GM12878 (cell line): ENCODE measurements around the gene MID1. TPM values are rescaled to one million over a fixed set of nuclear protein-coding genes. Genes with fewer than 3 reads are reported as not detected.

Experiments used
- BMI1 ChIP-seq: fragments of 450-650 bp; IDR thresholded peaks from 2 replicates; pipeline ENCODE4 v1.6.1; 2016; ENCODE audit warnings: mild to moderate bottlenecking, moderate library complexity, borderline replicate concordance
- HCFC1 ChIP-seq: fragments of 150-350 bp; IDR thresholded peaks from 2 replicates; pipeline ENCODE4 v1.6.1; 2014; ENCODE audit warnings: low read length
- KAT2A ChIP-seq: conservative IDR thresholded peaks from 2 replicates; pipeline ENCODE4 v1.6.1; 2011; ENCODE audit warnings: low read depth, low read length; ENCODE audit not compliant: control insufficient read depth
- KLF5 ChIP-seq: fragments of 450-650 bp; IDR thresholded peaks from 2 replicates; pipeline ENCODE4 v1.6.1; 2014; ENCODE audit warnings: mild to moderate bottlenecking; ENCODE audit not compliant: partially characterized antibody
- LARP7 ChIP-seq: fragments of 450-650 bp; IDR thresholded peaks from 2 replicates; pipeline ENCODE4 v1.6.1; 2017; ENCODE audit warnings: mild to moderate bottlenecking
- MEF2B ChIP-seq: fragments of 450-650 bp; IDR thresholded peaks from 2 replicates; pipeline ENCODE4 v1.6.1; 2018; ENCODE audit warnings: mild to moderate bottlenecking, moderate library complexity; ENCODE audit not compliant: partially characterized antibody, poor library complexity, severe bottlenecking
- MYB ChIP-seq: fragments of 150-350 bp; IDR thresholded peaks from 2 replicates; pipeline ENCODE4 v1.6.1; 2014; ENCODE audit warnings: mild to moderate bottlenecking, low read depth, low read length, borderline replicate concordance
- RELB ChIP-seq: fragments of 450-650 bp; IDR thresholded peaks from 2 replicates; pipeline ENCODE4 v1.6.1; 2017; ENCODE audit warnings: low read depth, mild to moderate bottlenecking, moderate library complexity
- SMC3 ChIP-seq: IDR thresholded peaks from 2 replicates; pipeline ENCODE4 v1.6.1; 2011; ENCODE audit warnings: low read length, improper control_type of control experiment, borderline replicate concordance
- TARDBP ChIP-seq: IDR thresholded peaks from 2 replicates; pipeline ENCODE4 v1.6.1; 2016; ENCODE audit warnings: borderline replicate concordance
- ZBTB33 ChIP-seq: fragments of 450-650 bp; IDR thresholded peaks from 2 replicates; pipeline ENCODE4 v1.6.1; 2017; ENCODE audit warnings: mild to moderate bottlenecking
- polyA plus RNA-seq, 11 experiments: library from polyadenylated mRNA; depleted of rRNA in 4 of 11; unstranded in 6 of 11; stranded (reverse) in 5 of 11; fragments of >200 nt; fragmentation: Nextera tagmentation in 4 of 11; fragmentation: Illumina TruSeq in 1 of 11; extraction: Ambion mirVana in 4 of 11; extraction: Trizol in 1 of 11; gene quantifications; 1 replicate in 1 of 11; 2 replicates in 10 of 11; pipeline versions ENCODE4 v1.2.1 to v1.2.3, GENCODE V29; 2011 to 2016; ENCODE audit warnings: inconsistent platforms in 2 of 11, missing spikeins in 2 of 11, low read depth in 1 of 11
- total RNA-seq, 4 experiments: library from RNA; depleted of rRNA in 3 of 4; stranded (reverse); fragments of >200 nt in 3 of 4; fragmentation: Illumina TruSeq in 1 of 4; extraction: Trizol in 1 of 4; gene quantifications; 2 replicates each; pipeline versions ENCODE4 v1.2.1 to v1.2.3, GENCODE V29; 2013 to 2021
- TF ChIP-seq, protein P1 (sequence below): fragments of 450-650 bp; formaldehyde crosslinking; IDR thresholded peaks from 2 replicates; pipeline ENCODE4 v1.4.0; 2022; ENCODE audit warnings: mild to moderate bottlenecking, moderate library complexity
- TF ChIP-seq, protein P2 (sequence below): IDR thresholded peaks from 2 replicates; pipeline ENCODE4 v1.6.1; 2012; ENCODE audit warnings: low read length, inconsistent platforms

MID1 gene
- total and polyA plus RNA-seq, 10 of the 15 experiments (the other 5 are each of a cell fraction or from before 2014, with no cell fraction given), result 0.04 to 0.51 (median 0.14) TPM; not detected in 1

DNA sequence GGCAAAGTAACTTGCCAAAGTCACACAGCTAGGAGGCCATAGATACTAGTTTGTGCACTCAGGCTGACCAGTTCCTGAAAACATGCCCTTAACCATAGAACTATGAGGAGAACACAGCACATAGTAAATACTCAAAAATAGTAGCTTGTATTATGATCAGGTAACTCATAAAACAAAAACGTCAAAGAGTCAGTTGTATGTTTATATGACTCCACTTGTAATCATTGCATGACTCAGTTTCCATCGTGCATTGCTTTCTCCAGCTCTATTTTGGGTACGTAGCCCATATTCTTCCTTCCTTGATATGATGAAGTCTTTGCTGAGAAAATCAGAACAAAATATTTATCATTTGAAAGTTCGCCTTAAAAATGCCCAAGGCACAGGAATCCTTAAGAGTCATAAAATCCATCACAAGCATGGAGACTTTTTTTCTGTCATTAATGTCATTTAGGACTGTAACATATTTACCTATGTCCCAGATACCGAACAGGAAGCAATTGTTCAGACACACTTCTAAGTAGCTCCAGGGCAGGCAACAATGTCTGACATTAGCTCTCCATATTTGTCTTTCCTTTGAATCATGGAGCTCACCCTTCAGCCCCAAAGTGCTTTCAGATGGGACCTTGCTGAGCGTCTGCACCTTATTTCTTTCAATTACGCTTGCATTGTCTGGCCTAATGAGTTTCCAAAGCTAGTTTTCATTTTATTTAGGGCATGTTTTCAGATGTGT, 11.2 kb upstream of the MID1 start (continued):
- TF ChIP-seq LARP7 (no peak), HCFC1 (no peak), MYB (no peak), KAT2A (no peak), ZBTB33 (no peak), KLF5 (no peak), SMC3 (no peak), TARDBP (no peak), MEF2B (no peak), BMI1 (no peak), RELB (no peak)
- TF ChIP-seq, protein P1, sequence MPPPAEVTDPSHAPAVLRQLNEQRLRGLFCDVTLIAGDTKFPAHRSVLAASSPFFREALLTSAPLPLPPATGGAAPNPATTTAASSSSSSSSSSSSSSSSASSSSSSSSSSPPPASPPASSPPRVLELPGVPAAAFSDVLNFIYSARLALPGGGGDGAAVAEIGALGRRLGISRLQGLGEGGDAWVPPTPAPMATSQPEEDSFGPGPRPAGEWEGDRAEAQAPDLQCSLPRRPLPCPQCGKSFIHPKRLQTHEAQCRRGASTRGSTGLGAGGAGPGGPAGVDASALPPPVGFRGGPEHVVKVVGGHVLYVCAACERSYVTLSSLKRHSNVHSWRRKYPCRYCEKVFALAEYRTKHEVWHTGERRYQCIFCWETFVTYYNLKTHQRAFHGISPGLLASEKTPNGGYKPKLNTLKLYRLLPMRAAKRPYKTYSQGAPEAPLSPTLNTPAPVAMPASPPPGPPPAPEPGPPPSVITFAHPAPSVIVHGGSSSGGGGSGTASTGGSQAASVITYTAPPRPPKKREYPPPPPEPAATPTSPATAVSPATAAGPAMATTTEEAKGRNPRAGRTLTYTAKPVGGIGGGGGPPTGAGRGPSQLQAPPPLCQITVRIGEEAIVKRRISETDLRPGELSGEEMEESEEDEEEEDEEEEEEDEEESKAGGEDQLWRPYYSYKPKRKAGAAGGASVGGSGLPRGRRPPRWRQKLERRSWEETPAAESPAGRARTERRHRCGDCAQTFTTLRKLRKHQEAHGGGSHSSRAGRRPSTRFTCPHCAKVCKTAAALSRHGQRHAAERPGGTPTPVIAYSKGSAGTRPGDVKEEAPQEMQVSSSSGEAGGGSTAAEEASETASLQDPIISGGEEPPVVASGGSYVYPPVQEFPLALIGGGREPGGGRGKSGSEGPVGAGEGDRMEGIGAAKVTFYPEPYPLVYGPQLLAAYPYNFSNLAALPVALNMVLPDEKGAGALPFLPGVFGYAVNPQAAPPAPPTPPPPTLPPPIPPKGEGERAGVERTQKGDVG (CRISPR knock-in tag), result no peak
- TF ChIP-seq, protein P2, sequence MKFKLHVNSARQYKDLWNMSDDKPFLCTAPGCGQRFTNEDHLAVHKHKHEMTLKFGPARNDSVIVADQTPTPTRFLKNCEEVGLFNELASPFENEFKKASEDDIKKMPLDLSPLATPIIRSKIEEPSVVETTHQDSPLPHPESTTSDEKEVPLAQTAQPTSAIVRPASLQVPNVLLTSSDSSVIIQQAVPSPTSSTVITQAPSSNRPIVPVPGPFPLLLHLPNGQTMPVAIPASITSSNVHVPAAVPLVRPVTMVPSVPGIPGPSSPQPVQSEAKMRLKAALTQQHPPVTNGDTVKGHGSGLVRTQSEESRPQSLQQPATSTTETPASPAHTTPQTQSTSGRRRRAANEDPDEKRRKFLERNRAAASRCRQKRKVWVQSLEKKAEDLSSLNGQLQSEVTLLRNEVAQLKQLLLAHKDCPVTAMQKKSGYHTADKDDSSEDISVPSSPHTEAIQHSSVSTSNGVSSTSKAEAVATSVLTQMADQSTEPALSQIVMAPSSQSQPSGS, result no peak
